ENCODE data around the gene DBET.
"Not testable (repeated sequence)": the region's sequence is repeated elsewhere in the genome, so short reads cannot be mapped to it uniquely, and the experiment has no call there.

DBET gene

DNA sequence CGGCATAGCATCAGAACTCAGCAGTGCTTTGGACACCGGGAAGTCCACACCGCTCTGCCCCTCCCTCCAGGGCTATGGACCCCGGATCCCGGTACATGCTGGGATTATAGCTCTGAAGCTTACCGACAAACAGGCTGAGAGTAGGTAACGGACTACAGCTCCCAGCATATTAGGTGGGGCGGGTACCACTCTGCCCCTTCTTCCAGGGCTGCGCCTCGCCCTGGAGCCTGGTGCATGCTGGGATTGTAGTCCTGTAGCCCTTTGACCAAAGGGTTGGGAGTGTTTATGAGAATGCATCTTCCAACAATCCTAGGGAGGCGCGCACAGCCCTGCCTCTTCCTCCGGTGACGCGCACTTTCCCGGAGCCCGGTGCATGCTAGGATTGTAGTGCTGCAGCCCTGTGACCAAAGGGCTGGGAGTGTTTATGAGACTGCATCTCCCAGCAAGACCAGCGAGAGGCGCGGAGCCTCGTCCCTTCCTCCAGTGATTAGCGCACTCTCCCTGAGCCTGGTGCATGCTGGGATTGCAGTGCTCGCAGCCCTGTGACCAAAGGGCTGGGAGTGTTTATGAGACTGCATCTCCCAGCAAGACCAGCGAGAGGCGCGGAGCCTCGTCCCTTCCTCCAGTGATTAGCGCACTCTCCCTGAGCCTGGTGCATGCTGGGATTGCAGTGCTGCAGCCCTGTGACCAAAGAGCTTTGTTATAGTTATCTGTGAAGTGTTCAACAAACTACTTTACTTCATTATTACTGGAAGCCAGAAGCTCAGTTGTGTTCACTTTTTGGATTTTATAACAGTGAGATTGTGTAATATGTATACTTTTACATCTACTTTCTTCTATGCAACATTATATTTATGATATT lies 14.7 kb upstream of the DBET start:
- not testable (repeated sequence) for DNase-seq (ENCODE audit: low read depth)

DNA sequence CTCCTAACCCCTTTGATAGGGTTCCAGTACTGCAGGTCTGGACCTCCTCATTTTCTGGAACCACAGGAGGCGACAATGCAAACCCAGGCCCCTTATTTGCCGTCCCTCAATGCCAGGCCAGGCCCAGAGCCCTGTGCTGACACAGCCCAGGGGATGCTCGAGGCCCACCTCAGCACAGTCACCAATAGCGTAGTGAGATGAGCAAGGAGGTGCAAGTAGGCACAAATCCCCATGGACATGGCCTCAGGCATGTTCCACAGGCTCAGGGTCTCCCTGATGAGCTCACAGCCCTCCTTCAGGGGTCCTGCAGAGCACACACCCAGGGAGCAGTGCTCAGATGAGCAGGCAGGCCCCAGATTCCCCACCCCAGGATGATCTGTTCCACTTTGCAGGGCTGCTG lies 5.3 kb upstream of the DBET start:
- DNase-seq (ENCODE audit: low read depth), result not testable (repeated sequence)

DNA sequence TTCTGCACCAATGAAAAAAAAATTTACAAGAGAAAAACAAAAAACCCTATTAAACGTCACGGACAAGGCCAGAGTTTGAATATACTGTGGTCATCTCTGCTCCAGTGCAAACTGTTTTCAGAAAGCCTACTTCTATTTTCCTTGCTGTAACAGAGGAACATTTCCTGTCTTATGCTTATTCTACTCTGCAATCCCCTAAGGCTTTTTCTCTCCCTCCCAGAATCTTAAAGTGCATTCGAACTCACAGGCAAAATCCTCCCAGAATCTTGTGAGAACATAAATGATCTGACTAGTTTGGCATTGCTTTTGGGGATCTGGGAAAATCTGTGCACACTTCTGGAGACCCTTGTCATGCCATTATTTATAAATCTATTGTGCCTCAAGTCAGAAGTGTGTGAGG lies 503 bp downstream of the DBET start:
- not testable (repeated sequence) for DNase-seq (ENCODE audit: low read depth)

DNA sequence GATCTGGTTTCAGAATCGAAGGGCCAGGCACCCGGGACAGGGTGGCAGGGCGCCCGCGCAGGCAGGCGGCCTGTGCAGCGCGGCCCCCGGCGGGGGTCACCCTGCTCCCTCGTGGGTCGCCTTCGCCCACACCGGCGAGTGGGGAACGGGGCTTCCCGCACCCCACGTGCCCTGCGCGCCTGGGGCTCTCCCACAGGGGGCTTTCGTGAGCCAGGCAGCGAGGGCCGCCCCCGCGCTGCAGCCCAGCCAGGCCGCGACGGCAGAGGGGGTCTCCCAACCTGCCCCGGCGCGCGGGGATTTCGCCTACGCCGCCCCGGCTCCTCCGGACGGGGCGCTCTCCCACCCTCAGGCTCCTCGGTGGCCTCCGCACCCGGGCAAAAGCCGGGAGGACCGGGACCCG lies 4.0 kb downstream of the DBET start:
- not testable (repeated sequence) for DNase-seq (ENCODE audit: low read depth)

DNA sequence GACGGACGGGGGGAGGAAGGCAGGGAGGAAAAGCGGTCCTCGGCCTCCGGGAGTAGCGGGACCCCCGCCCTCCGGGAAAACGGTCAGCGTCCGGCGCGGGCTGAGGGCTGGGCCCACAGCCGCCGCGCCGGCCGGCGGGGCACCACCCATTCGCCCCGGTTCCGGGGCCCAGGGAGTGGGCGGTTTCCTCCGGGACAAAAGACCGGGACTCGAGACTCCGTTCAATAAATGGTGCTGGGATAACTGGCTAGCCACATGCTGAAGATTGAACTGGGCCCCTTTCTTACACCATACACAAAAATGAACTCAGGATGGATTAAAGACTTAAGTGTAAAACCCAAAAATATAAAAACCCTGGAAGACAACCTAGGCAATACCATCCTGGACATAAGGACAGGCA lies 28.8 kb downstream of the DBET start:
- not testable (repeated sequence) for DNase-seq (ENCODE audit: low read depth)

DNA sequence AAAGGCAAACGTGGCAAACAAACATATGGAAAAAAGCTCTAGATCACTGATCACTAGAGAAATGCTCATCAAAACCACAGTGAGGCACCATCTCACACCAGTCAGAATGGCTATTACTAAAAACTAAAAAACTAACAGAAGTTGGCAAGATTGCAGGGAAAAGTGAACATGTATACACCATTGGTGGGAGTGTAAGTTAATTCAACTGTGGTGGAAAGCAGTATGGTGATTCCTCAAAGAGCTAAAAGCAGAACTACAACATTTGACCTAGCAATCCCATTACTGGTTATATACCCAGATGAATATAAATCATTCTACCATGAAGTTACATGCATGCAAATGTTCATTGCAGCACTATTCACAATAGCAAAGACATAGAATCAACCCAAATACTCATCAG lies 29.7 kb downstream of the DBET start:
- DNase-seq (ENCODE audit: low read depth), result not testable (repeated sequence)

DNA sequence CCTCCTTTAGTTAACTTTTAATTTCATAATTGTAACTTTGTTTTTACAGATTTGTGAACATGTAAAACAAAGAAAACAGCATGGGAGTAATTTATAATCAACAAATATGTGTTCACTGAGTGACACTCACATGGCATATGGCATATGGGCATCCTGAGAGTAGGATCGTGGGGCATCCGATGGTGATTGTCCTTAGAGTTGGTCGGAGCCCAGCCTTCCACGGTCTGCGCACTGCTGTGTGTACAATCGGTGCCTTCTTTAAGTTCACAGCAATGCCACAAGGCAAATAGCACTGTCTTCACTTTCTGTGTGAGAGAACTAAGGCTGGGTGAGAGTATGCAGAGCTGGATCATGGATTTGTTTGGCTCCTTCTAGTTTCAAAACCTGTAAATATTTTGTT lies 31.0 kb downstream of the DBET start:
- not testable (repeated sequence) for DNase-seq (ENCODE audit: low read depth)

DNA sequence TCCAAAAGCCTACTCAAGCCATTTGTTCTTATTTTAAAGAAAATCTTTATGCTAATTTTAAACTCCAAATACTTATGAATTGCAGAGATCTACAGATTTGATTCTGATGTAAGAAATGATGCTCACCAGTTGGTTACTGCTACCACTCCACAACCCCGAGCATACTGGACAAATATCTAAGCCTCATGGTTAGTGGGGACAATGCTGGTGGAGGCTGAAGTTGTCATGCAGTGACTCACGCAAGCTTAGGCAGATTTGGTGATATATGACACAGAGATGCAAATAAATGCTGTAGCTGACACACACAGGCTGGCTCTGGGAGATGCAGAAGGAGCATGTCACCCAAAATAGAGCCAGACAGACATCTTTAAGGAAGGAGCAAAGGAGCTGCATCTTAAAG lies 35.3 kb downstream of the DBET start:
- not testable (repeated sequence) for DNase-seq (ENCODE audit: low read depth)

DNA sequence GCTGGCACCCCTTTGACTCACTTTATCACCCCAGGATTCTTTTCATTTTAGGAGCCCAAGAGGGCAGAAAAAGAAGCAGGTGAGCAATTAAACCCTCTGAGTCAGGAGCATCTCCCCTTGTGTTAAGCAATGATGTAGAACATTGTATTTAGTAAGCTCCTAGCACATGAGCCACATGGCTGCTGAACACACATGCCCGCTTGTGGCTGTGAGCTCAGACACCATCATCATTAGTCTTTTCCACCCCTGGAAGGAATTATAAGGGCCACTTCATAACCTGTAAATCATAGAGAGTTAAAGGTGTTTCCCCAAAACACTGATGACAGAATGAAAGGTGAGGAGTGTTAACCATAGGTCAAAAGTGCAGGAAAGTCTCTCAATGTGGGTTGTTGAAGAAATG lies 37.2 kb downstream of the DBET start:
- DNase-seq (ENCODE audit: low read depth), result not testable (repeated sequence)

DNA sequence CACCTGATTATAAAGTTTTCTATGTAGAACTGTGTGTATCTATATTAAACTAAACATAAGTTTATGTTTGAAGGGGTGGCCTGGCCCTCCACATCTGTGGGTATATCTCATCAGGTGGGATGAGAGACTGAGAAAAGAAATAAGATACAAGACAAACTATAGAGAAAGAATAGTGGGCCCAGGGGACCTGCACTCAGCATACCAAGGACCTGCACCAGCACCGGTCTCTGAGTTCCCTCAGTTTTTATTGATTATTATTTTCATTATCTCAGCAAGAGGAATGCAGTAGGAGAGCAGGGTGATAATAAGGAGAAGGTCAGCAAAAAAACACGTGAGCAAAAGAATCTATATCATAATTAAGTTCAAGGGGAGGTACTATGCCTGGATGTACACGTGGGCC lies 41.9 kb downstream of the DBET start:
- peak; percentile 0 for DNase-seq (ENCODE audit: low read depth)

DNA sequence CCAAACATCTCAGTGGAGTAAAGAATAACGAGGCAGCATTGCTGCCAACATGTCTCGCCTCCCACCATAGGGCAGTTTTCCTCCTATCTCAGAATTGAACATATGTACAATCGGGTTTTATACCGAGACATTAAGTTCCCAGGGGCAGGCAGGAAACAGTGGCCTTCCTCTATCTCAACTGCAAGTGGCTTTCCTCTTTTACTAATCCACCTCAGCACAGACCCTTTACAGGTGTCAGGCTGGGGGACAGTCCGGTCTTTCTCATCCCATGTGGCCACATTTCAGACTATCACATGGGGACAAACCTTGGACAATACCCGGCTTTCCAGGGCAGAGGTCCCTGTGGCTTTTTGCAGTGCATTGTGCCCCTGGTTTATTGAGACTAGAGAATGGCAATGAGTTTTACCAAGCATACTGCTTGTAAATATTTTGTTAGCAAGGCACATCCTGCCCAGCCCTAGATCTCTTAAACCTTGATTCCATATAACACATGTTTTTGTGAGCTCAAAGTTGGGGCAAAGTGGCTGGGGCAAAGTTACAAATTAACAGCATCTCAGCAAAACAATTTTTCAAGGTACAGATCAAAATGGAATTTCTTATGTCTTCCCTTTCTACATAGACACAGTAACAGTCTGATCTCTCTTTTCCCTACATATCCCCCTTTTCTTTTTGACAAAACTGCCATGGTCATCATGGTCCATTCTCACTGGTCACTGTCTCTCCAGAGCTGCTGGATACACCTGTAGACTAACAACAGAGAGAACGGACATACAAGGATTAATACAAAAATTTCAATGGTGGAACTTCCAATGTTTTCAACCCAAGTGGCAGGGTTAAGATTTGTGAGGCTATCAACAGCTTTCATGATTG lies 42.5 kb downstream of the DBET start:
- DNase-seq (ENCODE audit: low read depth), result peak; percentile 1

DNA sequence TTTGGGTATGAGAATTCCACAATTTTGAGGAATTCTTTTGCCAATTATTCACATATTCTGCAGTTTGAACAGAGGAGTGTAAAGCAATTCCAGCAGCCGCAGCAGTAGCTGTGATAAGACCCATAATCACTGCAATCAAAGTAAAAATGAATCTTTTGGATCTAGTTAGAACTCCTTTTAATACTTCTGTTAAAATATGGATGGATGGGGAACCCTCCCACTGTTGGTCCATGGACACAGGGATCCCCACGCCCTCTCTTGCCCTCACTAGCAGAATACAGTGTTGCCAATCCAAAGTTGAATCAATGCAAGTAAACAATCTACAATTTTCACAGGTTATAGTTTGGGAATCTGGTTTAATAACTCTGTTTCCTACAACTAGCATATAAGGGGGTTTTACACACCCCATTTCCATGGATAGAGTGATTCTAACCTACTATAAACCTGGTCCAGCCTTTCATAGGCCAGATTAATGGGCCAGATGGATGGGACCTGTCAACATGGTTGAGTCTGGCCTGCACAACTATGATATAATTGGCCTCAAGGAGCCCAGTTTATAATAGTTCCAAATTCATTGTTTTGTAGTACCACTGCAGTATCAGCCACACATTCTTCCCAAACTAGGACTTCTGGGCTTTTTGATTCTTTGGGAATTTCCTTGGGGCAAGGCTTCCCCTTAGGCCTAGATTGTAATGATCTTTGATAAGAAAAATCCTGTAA lies 43.6 kb downstream of the DBET start:
- peak; percentile 1 for DNase-seq (ENCODE audit: low read depth)

DNA sequence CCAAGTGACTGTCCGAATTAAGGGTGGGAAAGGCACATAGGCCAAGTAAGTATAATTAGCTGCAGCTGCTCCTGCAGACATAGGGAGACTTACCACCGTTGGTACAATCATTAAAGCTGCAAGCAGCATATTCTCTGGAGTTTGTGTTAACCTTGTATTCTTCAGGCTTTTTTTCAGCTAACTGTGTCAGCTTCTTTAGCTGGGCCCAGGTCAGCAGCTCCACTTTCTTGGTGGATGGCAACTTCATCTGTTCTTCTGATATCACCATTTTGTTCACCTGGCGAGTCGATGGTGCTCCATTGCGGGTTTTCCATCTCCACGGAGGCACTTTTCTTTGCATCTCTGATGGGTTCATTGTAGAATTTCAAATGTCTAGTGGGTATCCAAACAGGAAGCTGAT lies 44.5 kb downstream of the DBET start:
- peak; percentile 7 for DNase-seq (ENCODE audit: low read depth)

DNA sequence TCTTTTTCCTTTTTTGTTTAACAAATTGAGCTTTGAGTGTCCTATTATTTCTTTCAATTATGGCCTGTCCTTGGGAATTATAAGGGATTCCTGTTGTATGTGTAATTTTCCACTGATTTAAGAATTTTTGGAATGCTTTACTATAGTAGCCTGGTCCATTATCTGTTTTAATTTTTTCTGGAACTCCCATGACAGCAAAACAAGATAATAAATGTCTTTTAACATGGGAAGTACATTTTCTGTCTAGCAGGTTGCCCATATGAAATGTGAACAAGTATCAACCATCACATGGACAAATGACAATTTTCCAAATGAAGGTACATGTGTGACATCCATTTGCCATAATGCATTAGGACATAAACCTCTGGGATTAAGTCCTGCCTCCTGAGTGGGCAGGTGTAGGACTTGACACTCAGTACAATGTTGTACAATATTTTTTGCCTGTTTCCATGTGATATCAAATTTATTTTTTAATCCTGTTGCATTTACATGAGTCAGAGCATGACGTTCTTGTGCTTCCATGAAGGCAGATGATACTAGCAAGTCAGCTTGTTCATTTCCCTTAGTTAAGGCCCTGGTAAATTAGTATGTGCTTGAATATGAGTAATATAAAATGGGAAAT lies 45.2 kb downstream of the DBET start:
- peak; percentile 3 for DNase-seq (ENCODE audit: low read depth)

DNA sequence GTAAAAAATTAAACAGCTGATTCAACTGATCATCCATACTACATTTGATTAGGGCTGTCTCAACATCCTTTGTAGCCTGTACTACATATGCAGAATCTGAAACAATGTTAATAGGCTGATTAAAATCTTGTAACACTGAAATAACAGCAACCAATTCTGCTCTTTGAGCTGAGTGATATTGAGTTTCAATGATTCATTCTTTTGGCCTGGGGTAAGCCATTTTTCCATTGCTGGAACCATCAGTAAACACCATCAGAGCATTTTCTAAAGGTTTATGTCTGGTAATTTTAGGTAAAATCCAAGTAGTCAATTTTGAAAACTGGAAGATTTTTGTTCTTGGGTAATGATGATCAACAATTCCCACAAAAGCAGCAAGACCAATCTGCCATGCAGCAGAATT lies 45.7 kb downstream of the DBET start:
- peak; percentile 0 for DNase-seq (ENCODE audit: low read depth)

DNA sequence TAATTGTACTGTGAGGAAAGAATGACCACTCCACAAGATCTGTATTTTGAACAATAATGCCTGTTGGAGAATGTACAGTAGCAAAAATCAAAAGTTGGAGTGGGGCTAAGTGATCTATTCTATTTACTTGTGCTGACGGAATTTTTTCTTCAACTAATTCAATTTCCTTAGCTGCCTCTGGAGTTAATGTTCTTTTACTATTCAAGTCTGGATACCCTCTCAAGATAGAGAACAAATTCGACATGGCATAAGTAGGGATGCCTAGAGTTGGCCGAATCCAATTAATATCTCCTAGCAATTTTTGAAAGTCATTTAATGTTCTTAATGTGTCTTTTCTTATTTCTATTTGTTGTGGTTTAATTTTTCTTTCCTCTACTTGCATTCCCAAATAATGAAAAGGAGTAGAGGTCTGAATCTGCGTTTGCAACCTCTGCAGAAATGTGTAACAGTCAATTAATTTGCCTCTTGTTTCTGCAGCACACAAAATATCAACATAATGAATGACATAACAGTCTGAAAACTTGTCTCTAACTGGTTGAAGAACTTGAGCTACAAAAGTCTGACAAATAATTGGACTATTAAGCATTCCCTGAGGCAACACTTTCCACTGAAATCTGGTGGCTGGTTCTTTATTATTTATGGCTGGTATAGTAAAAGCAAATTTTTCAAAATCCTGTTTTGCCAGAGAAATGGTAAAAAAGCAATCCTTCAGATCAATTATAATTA lies 46.4 kb downstream of the DBET start:
- DNase-seq (ENCODE audit: low read depth), result peak; percentile 1

DNA sequence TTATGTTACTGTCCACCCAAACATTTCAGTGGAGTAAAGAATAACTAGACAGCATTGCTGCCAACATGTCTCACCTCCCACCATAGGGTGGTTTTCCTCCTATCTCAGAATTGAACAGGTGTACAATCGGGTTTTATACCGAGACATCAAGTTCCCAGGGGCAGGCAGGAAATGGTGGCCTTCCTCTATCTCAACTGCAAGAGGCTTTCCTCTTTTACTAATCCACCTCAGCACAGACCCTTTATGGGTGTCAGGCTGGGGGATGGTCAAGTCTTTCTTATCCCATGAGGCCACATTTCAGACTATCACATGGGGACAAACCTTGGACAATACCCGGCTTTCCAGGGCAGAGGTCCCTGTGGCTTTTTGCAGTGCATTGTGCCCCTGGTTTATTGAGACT lies 48.6 kb downstream of the DBET start:
- DNase-seq (ENCODE audit: low read depth), result not testable (repeated sequence)

DNA sequence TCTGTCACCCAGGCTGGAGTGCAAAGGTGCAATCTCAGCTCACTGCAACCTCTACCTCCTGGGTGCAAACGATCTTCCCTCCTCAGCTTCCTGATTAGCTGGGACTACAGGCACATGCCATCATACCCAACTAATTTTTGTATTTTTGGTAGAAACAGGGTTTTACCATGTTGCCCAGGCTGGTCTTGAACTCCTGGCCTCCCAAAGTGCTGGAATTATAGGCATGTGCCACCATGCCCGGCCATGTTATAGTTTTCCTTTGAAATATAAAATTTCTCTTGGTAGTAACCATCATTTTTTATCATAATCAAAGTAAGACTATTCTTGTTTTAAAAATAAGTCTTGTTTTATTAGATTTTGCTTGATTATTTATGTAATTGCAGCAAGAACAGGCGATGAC lies 50.7 kb downstream of the DBET start:
- DNase-seq (ENCODE audit: low read depth), result peak; percentile 0
